Activated CD4-positive, CD25-positive, alpha-beta regulatory T cell treated with anti-CD3 and anti-CD28 coated beads, Interleukin-2, amount 50 U/mL, for 16 hours (primary cell): Measurements from ENCODE around the gene ATXN1.
"Not testable (repeated sequence)": the region's sequence is repeated elsewhere in the genome, so short reads cannot be mapped to it uniquely, and the experiment has no call there.

Source experiments
- DNase-seq: peaks from one replicate; pipeline ENCODE4 v3.0.0-alpha.2; 2020; ENCODE audit warnings: low read depth, low spot score

The ATXN1 gene

GRCh38 chr6:16390909-16391450, 370.3 kb downstream of the ATXN1 start:
- not testable (repeated sequence) for DNase-seq

- DNase-seq = no peak
These were observed 371.6 kb downstream of the ATXN1 start for GRCh38 chr6:16389642-16390041.

- no peak for DNase-seq
These were observed 372.8 kb downstream of the ATXN1 start for GRCh38 chr6:16388488-16388887.

- DNase-seq = no peak
These were observed 375.2 kb downstream of the ATXN1 start for GRCh38 chr6:16386057-16386456.

GRCh38 chr6:16383607-16384206, 377.6 kb downstream of the ATXN1 start:
- no peak for DNase-seq

- not testable (repeated sequence) for DNase-seq
These were observed 379.3 kb downstream of the ATXN1 start for GRCh38 chr6:16381968-16382367.

GRCh38 chr6:16380220-16380809, 380.9 kb downstream of the ATXN1 start:
- no peak for DNase-seq

GRCh38 chr6:16378360-16378759, 382.9 kb downstream of the ATXN1 start:
- not testable (repeated sequence) for DNase-seq

- no peak for DNase-seq
These were observed 383.8 kb downstream of the ATXN1 start for GRCh38 chr6:16377470-16377869.

- no peak for DNase-seq
These were observed 385.4 kb downstream of the ATXN1 start for GRCh38 chr6:16375843-16376242.

- DNase-seq = no peak
These were observed 386.1 kb downstream of the ATXN1 start for GRCh38 chr6:16375206-16375605.

- DNase-seq = no peak
These were observed 386.6 kb downstream of the ATXN1 start for GRCh38 chr6:16374461-16375200.

GRCh38 chr6:16374016-16374415, 387.2 kb downstream of the ATXN1 start:
- DNase-seq = no peak

- no peak for DNase-seq
These were observed 389.1 kb downstream of the ATXN1 start for GRCh38 chr6:16372029-16372776.

GRCh38 chr6:16371401-16371800, 389.9 kb downstream of the ATXN1 start:
- DNase-seq = no peak

- no peak for DNase-seq
These were observed 390.3 kb downstream of the ATXN1 start for GRCh38 chr6:16370943-16371342.

- no peak for DNase-seq
These were observed 391.3 kb downstream of the ATXN1 start for GRCh38 chr6:16369989-16370388.

GRCh38 chr6:16369140-16369745, 392.0 kb downstream of the ATXN1 start:
- DNase-seq = no peak

- no peak for DNase-seq
These were observed 393.7 kb downstream of the ATXN1 start for GRCh38 chr6:16367571-16367970.

GRCh38 chr6:16363749-16364148, 397.5 kb downstream of the ATXN1 start:
- no peak for DNase-seq

- DNase-seq = no peak
These were observed 398.3 kb downstream of the ATXN1 start for GRCh38 chr6:16362819-16363589.
